DOHH2 (cell line): ENCODE results near the gene BARX2.

ENCODE experiments used
- EZH2phosphoT487 ChIP-seq: fragments of 200-600 bp; sonication (generic); IDR thresholded peaks from 2 replicates; pipeline ENCODE4 v1.6.1; 2017; ENCODE audit warnings: borderline replicate concordance, mild to moderate bottlenecking, antibody characterized with exemption, low read length, moderate library complexity, mixed read lengths
- TF ChIP-seq, protein P1 (sequence below): fragments of 200-600 bp; sonication (generic); IDR thresholded peaks from one replicate; pipeline ENCODE4 v1.5.1; 2014; ENCODE audit warnings: antibody characterized with exemption, mild to moderate bottlenecking, low read depth, low read length; ENCODE audit not compliant: poor library complexity, severe bottlenecking

DNA sequence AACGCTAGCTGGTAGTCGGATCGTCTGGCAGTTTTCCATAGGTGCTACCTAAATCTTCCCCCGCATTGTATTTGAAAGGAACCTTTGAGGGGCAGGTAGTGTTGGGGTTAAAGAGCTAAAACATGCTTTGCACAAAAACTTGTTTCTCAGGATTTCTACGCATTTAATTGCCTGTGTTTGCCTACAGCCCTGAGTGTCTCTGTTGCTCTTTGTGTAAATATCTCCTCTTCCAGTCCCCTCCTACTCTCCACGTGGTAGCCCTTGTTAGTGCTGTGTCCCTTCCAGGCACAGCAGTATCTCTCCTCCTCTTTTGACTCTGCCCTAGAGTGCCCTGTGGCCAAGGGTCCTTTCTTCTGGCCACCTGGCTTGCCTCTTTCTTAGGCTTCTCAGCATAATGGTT is 81.7 kb downstream of the BARX2 start:
- TF ChIP-seq, protein P1, sequence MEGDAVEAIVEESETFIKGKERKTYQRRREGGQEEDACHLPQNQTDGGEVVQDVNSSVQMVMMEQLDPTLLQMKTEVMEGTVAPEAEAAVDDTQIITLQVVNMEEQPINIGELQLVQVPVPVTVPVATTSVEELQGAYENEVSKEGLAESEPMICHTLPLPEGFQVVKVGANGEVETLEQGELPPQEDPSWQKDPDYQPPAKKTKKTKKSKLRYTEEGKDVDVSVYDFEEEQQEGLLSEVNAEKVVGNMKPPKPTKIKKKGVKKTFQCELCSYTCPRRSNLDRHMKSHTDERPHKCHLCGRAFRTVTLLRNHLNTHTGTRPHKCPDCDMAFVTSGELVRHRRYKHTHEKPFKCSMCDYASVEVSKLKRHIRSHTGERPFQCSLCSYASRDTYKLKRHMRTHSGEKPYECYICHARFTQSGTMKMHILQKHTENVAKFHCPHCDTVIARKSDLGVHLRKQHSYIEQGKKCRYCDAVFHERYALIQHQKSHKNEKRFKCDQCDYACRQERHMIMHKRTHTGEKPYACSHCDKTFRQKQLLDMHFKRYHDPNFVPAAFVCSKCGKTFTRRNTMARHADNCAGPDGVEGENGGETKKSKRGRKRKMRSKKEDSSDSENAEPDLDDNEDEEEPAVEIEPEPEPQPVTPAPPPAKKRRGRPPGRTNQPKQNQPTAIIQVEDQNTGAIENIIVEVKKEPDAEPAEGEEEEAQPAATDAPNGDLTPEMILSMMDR, result no peak
- no peak for TF ChIP-seq EZH2phosphoT487
